HEK293 (cell line): ENCODE results near the gene GBF1.

Experiments used
- CTCF ChIA-PET: fragments of 350-600 bp; formaldehyde crosslinking; extraction: SDS; loops from one replicate; lab custom pipeline; 2021; ENCODE audit warnings: antibody characterized with exemption; lab: Yijun Ruan, JAX
- POLR2A ChIA-PET: fragments of 300-600 bp; formaldehyde crosslinking; extraction: SDS; loops from one replicate; lab custom pipeline; 2020; ENCODE audit warnings: antibody characterized with exemption, inconsistent platforms; lab: Yijun Ruan, JAX
- H3K27ac ChIP-seq: fragments of 200-500 bp; sonication (Bioruptor generic); 2 replicates; pipeline ENCODE4 v1.5.1; 2014; ENCODE audit warnings: low read depth, low read length, control low read depth, inconsistent platforms; ENCODE audit errors: extremely low read depth
- H3K36me3 ChIP-seq, 2 experiments: fragments of 200-500 bp in 1 of 2; sonication (Bioruptor generic) in 1 of 2; 1 replicate in 1 of 2; 2 replicates in 1 of 2; pipeline ENCODE4 v1.5.1; 2014 to 2017; ENCODE audit warnings: inconsistent platforms in 2 of 2, low read length in 2 of 2; ENCODE audit not compliant: control insufficient read depth in 2 of 2, insufficient read depth in 1 of 2
- H3K4me1 ChIP-seq: fragments of 200-500 bp; sonication (Bioruptor generic); 2 replicates; pipeline ENCODE4 v1.5.1; 2014; ENCODE audit warnings: mild to moderate bottlenecking, low read length, inconsistent platforms; ENCODE audit not compliant: control insufficient read depth, insufficient read depth
- H3K4me3 ChIP-seq: 2 replicates; pipeline ENCODE4 v1.5.1; 2011; ENCODE audit warnings: low read depth, mild to moderate bottlenecking, control low read depth, low read length, moderate library complexity
- H3K9me3 ChIP-seq: fragments of 200-500 bp; sonication (Bioruptor generic); 2 replicates; pipeline ENCODE4 v1.5.1; 2014; ENCODE audit warnings: low read depth, low read length, inconsistent platforms; ENCODE audit not compliant: control insufficient read depth, insufficient read depth
- REST ChIP-seq: fragments of 450-650 bp; formaldehyde crosslinking; IDR thresholded peaks from 2 replicates; pipeline ENCODE4 v1.5.1; 2016; ENCODE audit warnings: missing biosample characterization, missing genetic modification characterization
- SCRT2 ChIP-seq: fragments of 450-650 bp; formaldehyde crosslinking; IDR thresholded peaks from 2 replicates; pipeline ENCODE4 v1.5.1; 2016; ENCODE audit warnings: missing biosample characterization, missing genetic modification characterization
- SP2 ChIP-seq: fragments of 450-650 bp; formaldehyde crosslinking; IDR thresholded peaks from 2 replicates; pipeline ENCODE4 v1.5.1; 2016; ENCODE audit warnings: missing biosample characterization, missing genetic modification characterization
- SP7 ChIP-seq: fragments of 450-650 bp; formaldehyde crosslinking; IDR thresholded peaks from 2 replicates; pipeline ENCODE4 v1.5.1; 2016; ENCODE audit warnings: missing biosample characterization, missing genetic modification characterization
- ZNF155 ChIP-seq: fragments of 450-650 bp; formaldehyde crosslinking; IDR thresholded peaks from 2 replicates; pipeline ENCODE4 v1.5.1; 2016; ENCODE audit warnings: missing biosample characterization, missing genetic modification characterization
- ZNF174 ChIP-seq: fragments of 450-650 bp; formaldehyde crosslinking; IDR thresholded peaks from 2 replicates; pipeline ENCODE4 v1.5.0; 2017; ENCODE audit warnings: missing biosample characterization, mild to moderate bottlenecking, missing genetic modification characterization
- ZNF280D ChIP-seq: fragments of 450-650 bp; formaldehyde crosslinking; IDR thresholded peaks from 2 replicates; pipeline ENCODE4 v1.5.1; 2016; ENCODE audit warnings: missing biosample characterization, missing genetic modification characterization
- ZNF362 ChIP-seq: fragments of 450-650 bp; formaldehyde crosslinking; IDR thresholded peaks from 2 replicates; pipeline ENCODE4 v1.5.1; 2016; ENCODE audit warnings: missing biosample characterization, missing genetic modification characterization
- ZNF423 ChIP-seq: fragments of 450-650 bp; formaldehyde crosslinking; IDR thresholded peaks from 2 replicates; pipeline ENCODE4 v1.5.1; 2016; ENCODE audit warnings: missing biosample characterization, missing genetic modification characterization
- ZNF610 ChIP-seq: fragments of 450-650 bp; formaldehyde crosslinking; IDR thresholded peaks from 2 replicates; pipeline ENCODE4 v1.5.1; 2016; ENCODE audit warnings: missing biosample characterization, missing genetic modification characterization, borderline replicate concordance
- ZNF623 ChIP-seq: fragments of 450-650 bp; formaldehyde crosslinking; IDR thresholded peaks from 2 replicates; pipeline ENCODE4 v1.5.1; 2016; ENCODE audit warnings: missing biosample characterization, missing genetic modification characterization
- TF ChIP-seq, protein P1 (sequence below): fragments of 450-650 bp; formaldehyde crosslinking; IDR thresholded peaks from 2 replicates; pipeline ENCODE4 v1.5.1; 2016; ENCODE audit warnings: missing biosample characterization, missing genetic modification characterization, low read depth
- TF ChIP-seq, protein P2 (sequence below): fragments of 450-650 bp; formaldehyde crosslinking; IDR thresholded peaks from 2 replicates; pipeline ENCODE4 v1.5.1; 2016; ENCODE audit warnings: missing biosample characterization, missing genetic modification characterization

GBF1 gene

DNA sequence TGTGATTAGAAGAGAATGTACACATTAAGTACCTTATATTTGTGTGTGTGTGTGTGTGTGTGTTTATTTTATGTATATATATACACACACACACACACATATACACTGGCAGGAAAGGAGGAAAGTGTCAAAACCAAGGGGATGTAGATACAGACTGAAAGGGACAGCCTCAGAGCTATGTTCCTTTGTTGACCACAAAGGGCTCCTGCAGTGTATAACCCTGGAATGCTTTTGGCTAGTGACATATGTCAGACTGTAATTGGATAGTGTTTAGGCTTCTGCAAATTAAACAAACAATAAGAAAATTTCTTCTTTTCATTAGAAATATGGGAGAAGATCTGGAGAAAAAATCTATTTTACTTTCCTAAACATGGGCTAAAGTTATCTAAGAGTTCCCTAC, 15.9 kb downstream of the GBF1 start:
- H3K36me3 ChIP-seq: peaks cover 23 to 50% of the 10 kb centered on the region in 2 experiments
- TF ChIP-seq, protein P1, sequence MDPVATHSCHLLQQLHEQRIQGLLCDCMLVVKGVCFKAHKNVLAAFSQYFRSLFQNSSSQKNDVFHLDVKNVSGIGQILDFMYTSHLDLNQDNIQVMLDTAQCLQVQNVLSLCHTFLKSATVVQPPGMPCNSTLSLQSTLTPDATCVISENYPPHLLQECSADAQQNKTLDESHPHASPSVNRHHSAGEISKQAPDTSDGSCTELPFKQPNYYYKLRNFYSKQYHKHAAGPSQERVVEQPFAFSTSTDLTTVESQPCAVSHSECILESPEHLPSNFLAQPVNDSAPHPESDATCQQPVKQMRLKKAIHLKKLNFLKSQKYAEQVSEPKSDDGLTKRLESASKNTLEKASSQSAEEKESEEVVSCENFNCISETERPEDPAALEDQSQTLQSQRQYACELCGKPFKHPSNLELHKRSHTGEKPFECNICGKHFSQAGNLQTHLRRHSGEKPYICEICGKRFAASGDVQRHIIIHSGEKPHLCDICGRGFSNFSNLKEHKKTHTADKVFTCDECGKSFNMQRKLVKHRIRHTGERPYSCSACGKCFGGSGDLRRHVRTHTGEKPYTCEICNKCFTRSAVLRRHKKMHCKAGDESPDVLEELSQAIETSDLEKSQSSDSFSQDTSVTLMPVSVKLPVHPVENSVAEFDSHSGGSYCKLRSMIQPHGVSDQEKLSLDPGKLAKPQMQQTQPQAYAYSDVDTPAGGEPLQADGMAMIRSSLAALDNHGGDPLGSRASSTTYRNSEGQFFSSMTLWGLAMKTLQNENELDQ (tag by site-specific recombination): no peak
- no peak for TF ChIP-seq ZNF155
- TF ChIP-seq ZNF610 (tag by site-specific recombination): no peak
- no peak for TF ChIP-seq SP7 (tag by site-specific recombination)
- TF ChIP-seq REST (tag by site-specific recombination): no peak
- no peak for TF ChIP-seq SP2
- TF ChIP-seq SCRT2: no peak
- TF ChIP-seq ZNF423 (tag by site-specific recombination): no peak
- no peak for TF ChIP-seq ZNF280D (tag by site-specific recombination)
- TF ChIP-seq, protein P2, sequence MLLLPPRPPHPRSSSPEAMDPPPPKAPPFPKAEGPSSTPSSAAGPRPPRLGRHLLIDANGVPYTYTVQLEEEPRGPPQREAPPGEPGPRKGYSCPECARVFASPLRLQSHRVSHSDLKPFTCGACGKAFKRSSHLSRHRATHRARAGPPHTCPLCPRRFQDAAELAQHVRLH (tag by site-specific recombination): no peak
- no peak for TF ChIP-seq ZNF174 (tag by site-specific recombination)
- POLR2A ChIA-PET: interaction anchor here (1.0 kb wide), 1 partner anchor 16 kb away, joined by 3 read pairs; the partner anchor contains the start of gene GBF1
- peaks cover 6% of the 10 kb centered on the region; the same call in 1 of the 2 replicates for H3K4me1 ChIP-seq
- H3K27ac ChIP-seq: no peak overlapping the region
- no peaks in the 10 kb centered on the region for H3K9me3 ChIP-seq
- CTCF ChIA-PET: interaction anchor here (2.9 kb wide), 1 partner anchor 30 kb away, joined by 7 read pairs; no protein-coding TSS in a partner anchor
- H3K4me3 ChIP-seq: no peak overlapping the region

GRCh38 chr10:102261842-102262241, 16.5 kb downstream of the GBF1 start:
- CTCF ChIA-PET: interaction anchor here (2.9 kb wide), 1 partner anchor 30 kb away, joined by 7 read pairs; no protein-coding TSS in a partner anchor
- POLR2A ChIA-PET: interaction anchor here (1.0 kb wide), 1 partner anchor 17 kb away, joined by 3 read pairs; the partner anchor contains the start of gene GBF1
- H3K27ac ChIP-seq: no peak overlapping the region
- peaks cover 23 to 56% of the 10 kb centered on the region in 2 experiments for H3K36me3 ChIP-seq
- H3K9me3 ChIP-seq: no peaks in the 10 kb centered on the region
- H3K4me1 ChIP-seq: peaks cover 6% of the 10 kb centered on the region; the same call in 1 of the 2 replicates
- TF ChIP-seq ZNF623 (tag by site-specific recombination) (no peak), ZNF362 (tag by site-specific recombination) (no peak)
- no peak overlapping the region for H3K4me3 ChIP-seq
